HepG2 (cell line): ENCODE results near the gene HABP4. TPM values are rescaled to one million over a fixed set of nuclear protein-coding genes. Genes with fewer than 3 reads are reported as not detected.
A peak's percentile ranks its signal among the peaks of the same experiment; 100 is the strongest.

Experiments
- ARNTL ChIP-seq: sonication (generic); formaldehyde crosslinking; IDR thresholded peaks from 2 replicates; pipeline ENCODE4 v1.4.0; 2020; ENCODE audit warnings: mild to moderate bottlenecking, missing genetic modification reagents
- FOXK2 ChIP-seq: fragments of 450-650 bp; IDR thresholded peaks from 2 replicates; pipeline ENCODE4 v1.6.1; 2016
- GMEB2 ChIP-seq: IDR thresholded peaks from 2 replicates; pipeline ENCODE4 v1.6.1; 2016; ENCODE audit warnings: missing biosample characterization, missing genetic modification reagents, low read depth
- HOXA9 ChIP-seq: sonication (generic); formaldehyde crosslinking; IDR thresholded peaks from 2 replicates; pipeline ENCODE4 v1.8.1; 2022; ENCODE audit warnings: missing genetic modification reagents, mild to moderate bottlenecking, moderate library complexity, borderline replicate concordance
- NFYC ChIP-seq: IDR thresholded peaks from 2 replicates; pipeline ENCODE4 v1.6.1; 2016; ENCODE audit warnings: missing genetic modification reagents, missing compliant biosample characterization
- REST ChIP-seq, 2 experiments: IDR thresholded peaks; 2 replicates each; pipeline ENCODE4 v1.6.1; 2011 to 2012; ENCODE audit warnings: low read length in 2 of 2, borderline replicate concordance in 1 of 2, low read depth in 1 of 2, mild to moderate bottlenecking in 1 of 2, moderate library complexity in 1 of 2
- REXO4 ChIP-seq: sonication (generic); formaldehyde crosslinking; IDR thresholded peaks from 2 replicates; pipeline ENCODE4 v1.8.0; 2022; ENCODE audit warnings: missing genetic modification reagents, mild to moderate bottlenecking, borderline replicate concordance
- SMAD9 ChIP-seq: sonication (generic); formaldehyde crosslinking; IDR thresholded peaks from 2 replicates; pipeline ENCODE4 v1.5.1; 2020; ENCODE audit warnings: mild to moderate bottlenecking, missing genetic modification reagents
- ZHX2 ChIP-seq, 2 experiments: sonication (generic) in 1 of 2; formaldehyde crosslinking in 1 of 2; IDR thresholded peaks; 2 replicates each; pipeline versions ENCODE4 v1.6.1 to v1.9.0; 2014 to 2022; ENCODE audit warnings: antibody characterized with exemption in 1 of 2, borderline replicate concordance in 1 of 2, inconsistent platforms in 1 of 2, low read depth in 1 of 2, missing genetic modification reagents in 1 of 2
- ZNF205 ChIP-seq: IDR thresholded peaks from 2 replicates; pipeline ENCODE4 v1.6.1; 2018; ENCODE audit warnings: missing biosample characterization, missing genetic modification reagents
- ZNF619 ChIP-seq: sonication (generic); formaldehyde crosslinking; IDR thresholded peaks from 2 replicates; pipeline ENCODE4 v1.4.0; 2020; ENCODE audit warnings: mild to moderate bottlenecking, missing genetic modification reagents
- ZNF768 ChIP-seq: sonication (generic); formaldehyde crosslinking; IDR thresholded peaks from 2 replicates; pipeline ENCODE4 v1.4.0; 2020; ENCODE audit warnings: missing genetic modification reagents
- polyA plus RNA-seq, 8 experiments: library from polyadenylated mRNA; depleted of rRNA in 3 of 8; stranded (reverse) in 7 of 8; unstranded in 1 of 8; fragments of >200 nt; fragmentation: Illumina TruSeq in 4 of 8; extraction: Trizol in 4 of 8; gene quantifications; 2 replicates each; pipeline versions ENCODE4 v1.2.1 to v1.2.3, GENCODE V29; 2011 to 2016; ENCODE audit warnings: low read depth in 4 of 8, missing spikeins in 1 of 8, mixed read lengths in 1 of 8; ENCODE audit not compliant: insufficient read depth in 1 of 8
- total RNA-seq, 5 experiments: library from RNA; depleted of rRNA; stranded (reverse); fragments of >200 nt; fragmentation: Illumina TruSeq; extraction: Trizol; gene quantifications; 2 replicates each; pipeline ENCODE4 v1.2.3, GENCODE V29; 2016; ENCODE audit warnings: low read depth in 1 of 5
- TF ChIP-seq, protein P1 (sequence below): sonication (generic); formaldehyde crosslinking; IDR thresholded peaks from 2 replicates; pipeline ENCODE4 v1.8.0; 2022; ENCODE audit warnings: missing genetic modification reagents, low read depth, mild to moderate bottlenecking, borderline replicate concordance

The HABP4 gene
- total and polyA plus RNA-seq, 2 of the 13 experiments (the other 11 are each of a cell fraction or from before 2014, with no cell fraction given): 14.3 to 26.6 TPM

- TF ChIP-seq ZHX2 (IDR thresholded peaks at IDR 0.05; ENCODE audit: low read depth): no peak
- TF ChIP-seq ZHX2 (CRISPR knock-in tag; IDR thresholded peaks at IDR 0.05; ENCODE audit: borderline replicate concordance): no peak
- 0 out of 4 replicates have a peak, but pooled peaks of 1 of the 2 experiments have one; percentile 36 for TF ChIP-seq REST (IDR thresholded peaks at IDR 0.05; ENCODE audit: borderline replicate concordance in 1 of 2, low read depth in 1 of 2, low read length in 2 of 2)
- no peak for TF ChIP-seq REXO4 (CRISPR knock-in tag)
- TF ChIP-seq SMAD9: no peak
- TF ChIP-seq GMEB2 (CRISPR knock-in tag): 0 out of 2 replicates have a peak, but pooled peaks have one; percentile 7
- TF ChIP-seq NFYC (CRISPR knock-in tag): 0 out of 2 replicates have a peak, but pooled peaks have one; percentile 10
- TF ChIP-seq HOXA9 (CRISPR knock-in tag): no peak
- TF ChIP-seq, protein P1, sequence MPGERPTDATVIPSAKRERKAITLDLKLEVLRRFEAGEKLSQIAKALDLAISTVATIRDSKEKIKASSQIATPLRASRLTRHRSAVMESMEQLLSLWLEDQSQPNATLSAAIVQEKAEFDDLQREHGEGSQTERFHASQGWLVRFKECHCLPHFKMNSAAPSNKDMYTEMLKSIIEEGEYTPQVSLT (CRISPR knock-in tag): no peak
- TF ChIP-seq FOXK2: no peak
- 0 out of 2 replicates have a peak, but pooled peaks have one; percentile 25 for TF ChIP-seq ARNTL
- no peak for TF ChIP-seq ZNF619 (CRISPR knock-in tag)
- TF ChIP-seq ZNF205 (CRISPR knock-in tag): no peak
- TF ChIP-seq ZNF768: peak; percentile 37; the same call in 1 of the 2 replicates
Measured at GRCh38 chr9:96418920-96419690, 30.9 kb upstream of the HABP4 start (continued).
